PC-9 (cell line): ENCODE measurements around the gene JMJD6.

Experiments used
- CTCF ChIP-seq: fragments of 200-600 bp; sonication (generic); conservative IDR thresholded peaks from 2 replicates; pipeline ENCODE4 v1.6.1; 2017; ENCODE audit warnings: mixed run types, antibody characterized with exemption, mild to moderate bottlenecking, moderate library complexity
- EZH2 ChIP-seq: fragments of 200-600 bp; sonication (generic); IDR thresholded peaks from 2 replicates; pipeline ENCODE4 v1.8.0; 2017; ENCODE audit warnings: antibody characterized with exemption, low read depth

DNA sequence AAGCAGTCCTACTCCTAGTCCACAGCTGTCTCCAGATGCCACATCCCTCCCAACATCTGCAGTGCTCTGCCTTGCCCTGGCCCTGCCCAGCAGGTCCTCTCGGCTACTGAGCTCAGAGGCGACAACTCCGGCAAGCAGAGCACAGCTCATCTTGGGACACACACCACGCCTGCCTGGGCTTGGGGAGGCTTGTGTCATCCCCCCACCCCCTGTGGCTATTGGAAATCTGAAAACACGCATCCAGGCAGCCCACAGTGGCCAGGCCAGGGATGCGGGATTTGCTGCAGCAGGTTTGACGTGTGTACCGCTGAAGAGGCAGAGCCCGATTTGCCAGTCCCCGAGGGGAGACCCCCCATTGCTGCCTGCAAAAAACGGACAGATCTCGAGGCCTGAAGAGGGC lies 41.0 kb downstream of the JMJD6 start:
- TF ChIP-seq CTCF (no peak), EZH2 (no peak)
